Stimulated activated CD4-positive, alpha-beta T cell treated with anti-CD3 and anti-CD28 coated beads, Interleukin-1b, Interleukin-23, amount 100 ng/mL, for 48 hours (primary cell): ENCODE measurements around the gene CSK.

Experiments
- DNase-seq: peaks from one replicate; pipeline ENCODE4 v3.0.0-alpha.2; 2020

Gene CSK

DNA sequence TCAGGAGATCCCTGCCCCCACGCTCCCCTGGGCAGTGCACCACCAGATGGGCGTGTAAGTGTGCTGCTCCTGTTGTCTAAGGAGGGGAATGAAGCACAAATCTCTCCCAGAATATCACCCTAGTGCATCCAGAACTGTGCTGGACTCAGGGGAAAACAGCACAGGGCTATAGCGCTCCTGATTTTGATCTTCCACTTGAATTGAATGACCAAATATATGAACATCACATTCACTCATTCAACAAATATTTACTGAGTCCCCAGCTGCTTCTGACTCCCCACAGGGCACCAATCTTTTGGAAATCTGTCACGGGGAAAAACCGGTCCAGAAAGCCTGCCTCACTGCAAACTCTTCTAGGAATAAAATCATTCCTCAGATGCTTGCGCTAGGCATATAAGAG, 47.0 kb downstream of the CSK start:
- no peak for DNase-seq

DNA sequence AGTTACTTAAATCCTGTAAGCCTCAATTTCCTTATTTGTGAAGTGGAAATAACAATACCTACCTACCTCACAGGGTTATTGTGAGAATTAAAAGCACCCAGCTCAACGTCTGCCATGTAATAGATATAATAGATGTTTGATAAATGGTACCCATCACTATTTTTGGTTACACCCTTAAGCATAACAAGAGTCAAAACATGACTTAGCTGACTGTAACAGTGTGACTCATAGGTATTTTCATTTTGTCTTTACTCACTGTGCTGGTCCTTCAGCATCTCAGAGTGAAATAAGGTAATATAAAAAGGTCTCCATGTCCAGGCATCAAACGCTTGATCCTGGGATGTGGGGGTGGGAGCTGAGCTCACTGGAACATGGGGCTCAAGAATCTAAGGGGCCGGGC, 47.6 kb downstream of the CSK start:
- no peak for DNase-seq

DNA sequence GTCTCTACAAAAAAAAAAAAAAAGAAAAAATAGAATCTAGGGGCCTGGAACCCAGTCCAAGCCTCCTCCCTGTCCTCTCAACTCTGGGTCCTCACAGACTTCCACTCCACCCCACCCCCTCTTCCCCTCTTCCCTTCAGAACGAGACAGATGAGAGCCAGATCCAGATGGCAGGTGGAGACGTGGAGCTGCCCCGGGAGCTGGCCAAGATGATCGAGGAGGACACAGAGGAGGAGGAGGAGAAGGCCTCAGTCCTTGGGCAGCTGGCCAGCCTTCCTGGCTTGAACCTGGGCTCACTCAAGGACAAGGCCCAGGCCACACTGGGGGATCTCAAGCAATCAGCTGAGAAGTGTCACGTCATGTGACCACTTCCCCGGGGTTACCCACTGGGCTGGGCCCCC, 48.1 kb downstream of the CSK start:
- DNase-seq, result no peak

DNA sequence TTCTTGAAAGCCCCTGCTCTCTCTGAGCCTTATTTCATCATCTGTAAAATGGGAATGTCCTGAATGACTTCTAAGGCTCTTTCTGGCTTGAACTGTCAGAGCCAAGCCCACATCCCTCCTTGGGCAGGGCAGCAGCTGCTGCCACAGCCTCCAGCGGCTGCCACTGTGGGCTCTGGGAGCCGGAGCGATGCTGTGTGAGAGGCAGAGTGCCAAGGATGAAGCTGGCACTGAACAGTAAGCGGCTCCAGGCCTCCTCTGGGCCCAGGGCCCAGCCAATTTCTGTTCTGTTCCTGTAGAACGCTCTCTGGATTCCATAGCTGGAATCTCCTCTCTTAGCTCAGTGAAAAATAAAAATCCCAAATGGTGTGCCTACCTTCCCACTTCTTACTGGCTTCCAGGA, 49.0 kb downstream of the CSK start:
- DNase-seq, result no peak

DNA sequence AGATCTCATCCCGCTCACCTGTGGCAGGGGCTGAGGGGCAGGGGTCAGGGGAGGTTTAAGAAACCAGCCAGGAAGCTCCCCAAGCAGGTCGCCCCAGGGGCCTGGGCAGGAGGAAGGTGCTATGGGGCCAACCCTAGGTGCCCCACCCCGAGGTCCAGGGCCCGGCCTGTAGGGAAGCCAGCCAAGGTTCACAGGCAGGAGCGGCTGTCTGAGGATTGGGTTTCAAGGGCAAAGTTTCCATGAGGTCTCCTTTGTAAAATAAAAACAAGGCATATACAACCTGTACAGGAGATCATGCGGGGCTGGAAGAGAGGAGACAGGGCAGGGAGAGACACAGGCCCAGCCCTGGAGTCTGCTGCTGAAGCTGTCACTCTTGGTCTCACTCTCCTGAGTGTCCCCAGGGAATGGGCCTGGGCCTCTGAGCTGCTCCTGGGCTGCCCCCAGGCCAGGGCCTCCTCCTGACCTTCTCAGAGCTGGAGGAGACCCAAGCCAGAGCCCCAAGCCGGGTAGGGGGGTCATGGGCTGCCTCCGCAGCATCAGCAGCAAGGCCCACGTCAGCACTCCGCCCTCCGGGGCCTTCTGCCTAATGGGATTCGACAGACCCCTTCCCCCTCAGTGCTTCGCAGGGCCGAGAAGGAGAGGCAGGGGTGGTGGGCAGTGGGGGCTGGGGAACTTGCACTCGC, 50.1 kb downstream of the CSK start:
- no peak for DNase-seq

DNA sequence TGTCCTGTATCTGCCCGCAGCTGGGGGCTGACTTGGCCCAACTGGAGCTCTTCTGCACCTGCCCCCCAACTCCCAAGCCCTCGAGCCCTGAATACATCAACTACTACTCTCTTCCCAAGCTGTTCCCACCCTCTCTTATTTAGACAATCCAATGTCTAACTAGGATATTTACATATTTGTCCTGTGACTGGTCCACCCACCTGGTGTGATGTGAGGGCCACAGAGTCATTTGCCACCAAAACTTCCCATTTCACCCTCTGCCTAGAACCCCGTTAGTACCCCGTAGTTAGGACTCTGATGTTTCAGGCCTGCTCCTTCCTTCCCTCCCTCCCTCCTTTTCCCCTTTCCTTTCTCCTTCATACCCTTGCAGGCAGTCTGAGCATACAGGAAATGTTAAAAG, 50.9 kb downstream of the CSK start:
- DNase-seq, result no peak

DNA sequence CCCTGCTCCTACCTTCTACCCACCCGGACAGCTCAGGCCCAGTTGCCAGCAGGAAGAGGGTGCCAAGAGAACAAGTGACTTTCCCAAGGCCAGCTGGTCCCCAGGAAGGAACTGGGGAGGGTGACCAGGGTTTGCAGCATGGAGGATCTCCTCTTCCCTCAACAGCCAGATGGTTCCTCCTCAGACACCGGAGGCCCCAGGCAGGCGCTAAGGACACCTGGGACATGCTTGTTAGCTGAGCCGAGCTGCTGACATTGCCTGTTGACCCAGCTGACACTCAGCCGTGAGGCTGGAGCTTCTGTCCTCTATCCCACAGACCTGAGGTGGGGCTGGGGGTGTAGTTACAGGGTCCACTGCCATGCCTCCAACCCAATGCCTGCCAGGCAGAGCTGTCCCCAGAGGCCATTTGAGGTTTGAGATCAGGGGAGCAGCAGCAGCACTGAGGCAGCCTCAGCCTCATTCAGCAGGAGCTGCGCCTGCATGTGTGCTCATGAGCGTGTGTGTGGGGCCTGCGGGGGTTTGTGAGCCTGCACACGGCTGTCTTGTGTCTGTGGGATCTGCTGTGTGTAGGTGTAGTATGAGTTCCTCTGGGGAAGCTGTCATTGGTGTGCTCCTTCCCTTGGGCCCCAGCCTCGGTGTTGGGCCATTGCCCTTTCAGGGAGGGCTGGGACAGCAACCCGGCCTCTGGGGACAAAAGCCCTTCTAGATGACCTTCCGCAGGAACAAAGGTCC, 51.7 kb downstream of the CSK start:
- no peak for DNase-seq

DNA sequence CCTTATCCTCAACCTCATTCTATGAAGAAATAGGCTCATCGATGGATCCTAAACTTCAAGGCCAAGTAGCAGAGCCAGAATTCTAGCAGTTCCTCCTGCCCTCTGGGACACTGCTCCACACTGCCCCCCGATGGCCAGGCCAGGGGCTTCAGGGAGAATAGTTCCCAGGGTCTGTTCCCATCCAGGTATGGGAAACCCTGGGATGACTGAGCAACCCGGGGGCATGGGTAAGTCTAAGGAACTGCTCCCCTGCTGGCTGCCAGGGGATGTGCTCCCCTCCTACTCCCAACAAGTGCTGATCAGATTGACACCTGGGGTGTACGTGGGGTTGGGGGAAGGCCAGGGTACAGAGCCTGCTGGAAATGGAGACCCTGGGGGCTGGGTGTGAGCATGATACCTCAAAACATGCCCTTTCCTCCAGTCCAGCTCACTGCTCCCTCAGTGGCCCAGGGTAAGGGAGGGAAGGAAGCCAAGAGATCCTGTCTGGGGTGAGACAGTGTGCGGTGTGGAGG, 53.5 kb downstream of the CSK start:
- peak; percentile 50 for DNase-seq

DNA sequence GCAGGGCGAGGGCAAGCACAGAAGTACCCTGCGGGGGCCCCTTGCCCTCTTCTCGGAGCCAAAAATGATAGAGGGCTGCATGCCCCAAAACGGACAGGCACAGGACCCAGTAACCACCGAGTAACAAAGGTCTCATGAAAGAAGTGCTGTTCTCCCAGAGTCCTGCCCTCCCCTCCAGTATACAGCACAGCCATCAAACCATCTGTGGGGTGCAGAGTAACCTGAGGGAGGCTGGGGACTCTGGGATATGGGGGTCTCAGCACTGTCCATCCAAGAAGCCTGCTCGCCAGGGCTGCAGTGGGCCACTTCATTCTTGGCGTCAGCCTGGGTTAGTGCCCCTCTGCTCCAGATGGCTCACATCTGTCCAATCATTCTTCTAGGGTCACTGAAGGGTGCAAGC, 55.0 kb downstream of the CSK start:
- DNase-seq, result no peak

DNA sequence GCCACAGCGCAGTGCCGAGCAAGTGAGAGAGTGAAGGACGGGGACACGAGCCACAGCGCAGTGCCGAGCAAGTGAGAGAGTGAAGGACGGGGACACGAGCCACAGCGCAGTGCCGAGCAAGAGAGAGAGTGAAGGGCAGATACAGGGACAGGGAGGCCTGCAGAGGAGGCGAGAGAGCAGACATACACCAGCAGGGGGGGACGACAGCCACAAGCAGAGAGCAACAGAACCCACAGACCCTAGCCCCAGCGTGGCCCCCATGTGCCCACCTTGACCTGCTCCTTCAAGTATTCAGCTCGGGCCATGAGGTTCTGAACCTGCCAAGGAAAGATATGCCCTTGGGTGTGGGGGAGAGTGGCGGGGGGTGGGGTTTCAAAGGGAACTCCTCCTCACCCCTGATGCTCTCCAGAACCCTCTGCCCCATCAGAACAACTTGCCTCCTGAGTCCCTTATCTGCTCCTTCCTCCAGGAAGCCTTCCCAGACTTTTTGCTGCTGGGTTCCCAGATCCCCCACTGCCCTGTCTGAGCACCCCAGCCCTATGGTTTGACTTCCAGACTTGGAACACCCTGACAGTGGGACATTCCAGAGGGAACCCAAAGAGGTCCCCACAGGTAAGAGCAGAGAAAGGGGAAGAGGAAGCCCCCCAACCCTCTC, 55.7 kb downstream of the CSK start:
- DNase-seq, result no peak

DNA sequence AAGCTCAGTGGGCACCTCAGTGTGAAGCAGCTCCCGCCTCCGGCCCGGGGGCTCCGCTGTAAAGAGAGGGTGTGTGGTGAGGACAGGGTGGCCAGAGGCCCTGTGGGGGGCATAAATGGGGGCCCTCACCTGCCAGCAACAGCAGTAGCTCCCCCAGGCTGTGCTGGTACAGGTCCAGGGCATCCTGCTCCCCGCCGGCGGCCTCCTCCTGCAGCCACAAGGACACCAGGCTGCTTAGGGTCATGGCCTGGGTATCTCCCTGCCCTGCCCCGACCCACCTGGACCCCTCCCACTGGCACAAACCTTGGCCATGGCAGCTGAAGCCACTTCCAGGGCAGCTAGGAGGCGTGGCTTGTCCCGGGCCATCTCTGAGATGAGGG, 56.2 kb downstream of the CSK start:
- DNase-seq, result no peak

DNA sequence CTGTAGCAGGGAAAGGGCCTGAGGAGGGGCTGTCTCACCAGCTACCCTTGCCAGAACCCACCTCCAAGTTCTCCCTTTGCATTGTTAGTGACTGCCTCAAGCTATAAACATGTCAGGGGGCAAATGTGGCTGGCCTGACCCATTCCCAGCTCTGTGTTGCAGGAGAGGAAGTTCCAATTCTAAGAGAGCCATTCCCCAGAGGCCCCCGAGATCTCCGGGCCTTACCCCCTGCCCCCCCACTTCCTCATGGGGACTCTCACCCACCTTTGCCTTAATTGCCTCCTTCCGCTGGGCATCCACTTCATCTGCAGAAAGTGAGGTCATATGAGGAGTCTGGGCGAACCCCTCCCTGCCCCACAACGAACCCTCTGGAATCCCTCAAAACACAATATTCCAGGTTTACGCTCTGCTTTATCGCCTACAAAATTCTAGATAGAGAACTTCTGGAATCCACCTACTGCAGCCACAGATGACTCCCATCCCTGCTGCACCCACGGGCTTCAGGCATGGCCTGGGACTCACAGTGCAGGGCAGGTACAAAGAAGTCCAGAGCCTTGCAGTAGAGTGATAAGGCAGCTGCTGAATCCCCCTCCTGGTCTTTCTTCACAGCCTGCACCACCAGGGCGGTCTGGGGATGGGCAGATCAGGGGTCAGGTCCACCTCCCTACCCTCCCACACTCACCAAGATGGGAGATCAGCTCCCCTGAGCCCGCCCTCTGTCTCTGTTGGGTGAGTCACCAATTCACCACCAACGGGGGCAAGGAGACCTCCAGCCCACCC, 57.1 kb downstream of the CSK start:
- DNase-seq, result no peak

DNA sequence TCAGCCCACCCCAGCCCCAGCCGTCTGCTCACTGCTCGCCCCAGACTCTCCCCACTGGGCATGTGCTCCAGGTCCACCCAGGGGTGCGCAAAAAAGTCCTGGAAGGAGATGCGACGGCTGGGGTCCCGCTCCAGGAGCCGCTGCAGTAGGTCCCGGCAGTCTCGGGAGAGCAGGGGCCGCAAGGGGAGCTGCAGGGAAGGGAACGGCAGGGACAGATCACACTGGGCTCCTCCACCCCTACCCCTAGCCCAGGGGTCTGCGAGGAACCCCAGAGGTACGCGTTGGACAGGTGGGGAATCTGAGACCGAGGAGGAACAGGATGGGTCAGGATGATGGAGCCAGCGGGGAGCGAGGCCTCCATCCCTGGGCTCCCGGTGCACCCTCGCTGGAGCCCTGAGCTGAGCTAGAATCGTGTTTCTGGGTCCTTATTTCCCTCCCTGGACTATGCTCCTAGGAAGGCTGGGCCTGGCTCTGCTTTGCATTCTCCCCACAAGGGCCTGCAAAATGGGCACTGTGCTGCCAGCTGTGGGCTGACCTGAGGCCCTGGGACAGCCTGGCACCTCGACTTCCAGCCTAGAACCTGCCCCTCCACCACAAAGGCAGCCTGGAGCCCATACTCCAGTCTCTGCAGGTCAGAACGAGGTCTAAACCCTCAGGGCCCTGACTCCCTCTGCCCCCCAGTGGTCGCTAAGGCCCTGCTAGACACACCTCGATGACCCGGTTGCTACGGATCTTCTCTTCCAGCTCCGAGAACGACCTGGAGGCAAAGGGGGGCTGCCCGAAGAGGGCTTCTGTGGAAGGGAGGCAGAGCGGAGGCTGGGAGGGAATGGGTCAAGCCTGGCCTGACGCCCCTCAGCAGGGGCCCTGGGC, 57.9 kb downstream of the CSK start:
- DNase-seq, result no peak

DNA sequence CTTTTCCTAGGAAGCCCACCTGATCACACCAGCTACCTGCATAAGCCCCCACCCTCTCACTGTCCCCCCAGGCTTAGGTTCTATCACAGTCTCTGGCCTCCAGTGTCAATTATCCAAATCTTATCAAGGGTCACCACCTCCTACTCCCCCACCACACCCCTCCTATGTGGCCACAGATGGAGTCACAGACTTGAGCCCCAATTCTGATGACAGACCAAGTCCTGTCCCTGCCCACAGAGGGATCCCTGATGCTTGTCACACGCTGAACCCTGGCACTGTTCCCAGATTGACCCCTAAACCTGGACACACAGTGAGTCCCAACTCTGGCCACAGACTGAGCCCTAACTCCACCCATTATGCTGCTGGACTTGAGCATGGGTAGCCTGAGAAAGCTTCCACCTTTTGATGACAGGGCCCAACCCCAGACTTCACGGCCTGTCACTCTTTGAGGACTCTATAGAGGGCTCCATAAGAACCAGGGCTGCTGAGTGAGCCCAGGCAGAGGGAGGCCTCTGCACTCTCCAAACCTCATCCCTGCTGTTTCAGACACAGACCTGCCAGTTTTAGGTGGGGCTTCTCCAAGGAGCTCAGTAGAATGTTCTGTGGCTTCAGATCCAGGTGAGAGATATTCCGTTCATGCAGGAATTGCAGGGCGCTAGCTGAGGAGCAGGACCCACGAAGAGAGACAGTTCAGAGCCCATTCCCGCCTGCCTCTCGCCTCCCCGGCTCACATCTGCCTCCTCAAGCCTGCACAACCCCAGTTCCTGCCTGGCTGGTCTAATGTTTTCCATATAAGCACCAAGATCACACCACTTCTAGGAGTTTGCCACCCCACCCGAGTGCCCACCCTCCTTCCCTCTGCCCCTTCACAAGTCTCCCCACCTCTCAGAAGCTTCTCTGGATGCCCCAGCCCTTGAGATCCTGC, 59.2 kb downstream of the CSK start:
- DNase-seq, result no peak

DNA sequence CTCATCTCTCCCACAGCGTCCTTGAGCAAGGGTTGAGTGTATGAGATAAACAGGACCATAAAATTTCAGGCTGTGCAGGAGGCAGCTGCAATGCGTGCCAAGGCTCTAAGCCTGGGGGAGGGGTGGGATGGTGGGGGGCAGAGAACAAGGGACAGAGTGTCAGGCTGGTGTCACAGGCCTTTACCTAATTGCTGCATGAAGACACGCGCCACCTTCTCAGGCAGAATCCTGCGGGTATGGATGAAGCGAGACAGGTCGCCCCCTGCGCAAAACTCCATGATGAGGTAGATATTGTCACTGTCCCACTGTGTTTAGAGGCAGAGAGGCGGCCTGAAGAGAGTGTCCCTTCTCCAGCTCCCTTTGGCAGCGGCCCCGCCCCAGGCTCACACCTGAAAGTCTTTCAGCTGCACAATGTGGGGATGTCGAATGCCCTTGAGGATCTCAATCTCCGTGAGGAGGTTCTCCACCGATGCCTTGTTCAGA, 60.1 kb downstream of the CSK start:
- no peak for DNase-seq

DNA sequence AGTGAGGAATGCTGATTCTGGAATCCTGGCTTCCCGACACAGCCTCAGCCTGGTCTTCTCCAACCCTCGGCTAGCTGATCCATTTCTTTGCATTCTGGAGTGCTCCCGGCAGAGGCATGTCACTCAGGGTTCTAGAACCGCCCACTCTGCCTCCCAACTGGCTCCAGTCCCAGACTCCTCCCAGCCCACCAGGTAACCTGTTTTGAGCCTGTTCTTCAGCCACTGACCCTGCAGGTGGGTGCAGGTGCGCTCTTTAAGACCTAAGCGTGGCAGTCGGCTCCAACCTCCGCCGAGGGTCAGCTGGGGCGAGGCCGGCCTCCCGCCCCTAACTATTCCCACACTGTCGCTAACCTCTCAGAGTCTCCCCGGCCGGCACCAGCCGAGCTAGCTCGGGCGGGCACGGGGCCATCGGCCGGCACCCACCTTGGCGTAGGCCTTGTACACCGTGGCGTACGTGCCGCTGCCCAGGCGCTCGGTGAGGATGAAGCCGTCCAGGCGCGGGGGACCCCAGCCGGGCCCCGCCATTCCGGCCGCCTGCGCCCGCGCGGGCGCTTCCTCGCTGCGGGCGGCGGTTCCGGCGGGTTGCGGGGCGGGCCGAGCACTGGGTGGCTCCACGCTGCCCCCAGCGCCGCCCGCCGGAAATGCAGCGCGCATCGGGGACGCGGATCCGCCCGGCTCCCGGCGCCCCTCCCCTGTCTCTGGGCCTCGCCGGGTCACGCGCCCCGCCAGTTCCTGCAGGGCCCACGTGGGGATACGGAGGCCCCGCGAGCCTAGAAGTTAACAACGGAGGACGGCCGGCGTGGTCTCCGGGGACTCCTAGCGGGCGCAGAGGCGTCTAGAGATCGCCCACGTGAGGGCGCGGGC, 60.9 kb downstream of the CSK start, which contains the start of gene ULK3:
ULK3 (minus strand) TSS at position 576 of the 864 bp plus-strand sequence; CDS start at position 525, 51 bp downstream.
- peak; percentile 92 for DNase-seq

DNA sequence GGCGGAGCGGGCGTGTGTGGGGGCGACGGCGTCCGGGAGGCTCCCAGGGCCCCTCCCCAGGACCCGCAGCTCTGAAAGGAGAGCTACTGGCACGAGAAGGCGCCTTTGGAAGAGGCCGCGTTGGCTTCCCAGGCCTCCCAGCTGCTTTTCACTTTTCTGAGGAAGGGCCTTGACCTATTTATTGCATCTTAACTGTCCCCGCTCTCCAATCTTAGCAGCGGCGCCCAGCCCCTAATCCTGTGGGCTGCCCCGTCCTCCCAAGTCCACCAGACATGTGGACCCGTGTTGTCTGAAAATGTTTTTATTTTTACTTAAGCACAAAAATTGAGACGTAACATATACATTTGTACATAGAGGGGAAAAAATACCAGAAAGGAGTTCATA, 61.6 kb downstream of the CSK start:
- DNase-seq, result no peak

DNA sequence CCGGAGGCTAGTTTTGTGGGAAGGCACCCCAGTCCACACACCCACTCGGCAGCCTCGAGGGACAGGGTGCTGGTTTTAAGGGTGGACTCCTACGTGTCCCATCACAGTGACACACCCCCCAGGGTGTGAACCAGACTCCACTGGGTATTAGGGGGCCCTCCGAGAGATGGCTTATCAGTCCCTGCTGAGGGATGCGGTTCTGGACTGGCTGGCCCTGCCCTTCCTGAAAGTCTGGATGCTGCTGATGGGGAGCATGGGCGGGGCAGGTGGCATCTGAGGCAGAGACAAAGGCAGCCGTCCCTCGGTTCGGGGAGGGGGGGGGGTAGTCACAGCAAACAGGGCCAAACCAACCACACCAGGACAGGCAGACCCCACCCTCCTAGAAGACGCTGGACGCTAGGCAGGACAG, 62.0 kb downstream of the CSK start:
- no peak for DNase-seq

DNA sequence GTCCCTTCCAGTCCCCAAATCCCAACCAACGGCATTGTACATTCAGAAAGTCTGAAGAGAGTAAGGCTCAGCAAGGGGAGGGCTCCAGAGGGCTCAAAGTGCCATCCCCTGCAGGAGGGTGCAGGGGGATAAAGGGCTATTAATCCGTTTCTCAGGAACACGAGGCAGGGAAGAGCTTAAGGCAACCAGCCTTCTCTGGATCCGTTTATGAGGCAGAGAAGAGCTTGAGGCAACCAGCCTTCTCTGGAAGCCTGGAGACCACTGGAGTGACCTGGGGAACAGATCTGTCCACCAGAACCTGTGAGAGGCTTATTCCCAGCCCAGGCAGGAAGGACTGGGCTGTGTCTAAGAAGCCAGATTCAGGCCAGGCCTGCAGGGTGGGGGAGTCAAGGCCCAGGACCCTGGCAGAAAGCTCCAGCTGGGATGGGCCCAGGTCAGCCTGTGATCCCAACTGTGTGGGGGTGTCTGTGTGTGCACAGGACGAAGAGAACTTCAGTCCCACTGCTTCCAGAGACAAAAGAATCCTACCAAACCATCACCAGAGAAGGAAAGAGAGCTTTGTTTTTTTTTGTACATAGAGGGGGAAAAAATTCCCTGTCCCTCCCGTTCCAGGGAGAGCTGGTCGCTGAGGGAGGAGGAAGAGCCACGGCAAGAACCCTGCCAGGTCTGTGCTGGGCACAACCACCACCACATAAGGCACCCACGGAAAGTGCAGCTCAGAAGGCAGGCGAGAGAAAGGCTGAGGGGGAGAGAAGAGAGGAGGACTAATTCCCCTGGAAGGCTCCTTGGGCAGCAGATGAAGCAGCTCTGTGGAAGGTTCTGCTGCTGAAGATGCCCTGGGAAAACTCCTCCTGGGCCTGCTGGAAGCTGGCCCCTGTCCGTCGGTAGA, 62.7 kb downstream of the CSK start:
- DNase-seq, result no peak
